HG02973 (cell line): ENCODE measurements around the gene DPYD.

Experiments used
- ATAC-seq: cut with Tn5 transposase; IDR thresholded peaks from one replicate; pipeline ENCODE4 v1.9.1; 2021; ENCODE audit warnings: moderate library complexity; ENCODE audit not compliant: unreplicated experiment

DPYD gene

DNA sequence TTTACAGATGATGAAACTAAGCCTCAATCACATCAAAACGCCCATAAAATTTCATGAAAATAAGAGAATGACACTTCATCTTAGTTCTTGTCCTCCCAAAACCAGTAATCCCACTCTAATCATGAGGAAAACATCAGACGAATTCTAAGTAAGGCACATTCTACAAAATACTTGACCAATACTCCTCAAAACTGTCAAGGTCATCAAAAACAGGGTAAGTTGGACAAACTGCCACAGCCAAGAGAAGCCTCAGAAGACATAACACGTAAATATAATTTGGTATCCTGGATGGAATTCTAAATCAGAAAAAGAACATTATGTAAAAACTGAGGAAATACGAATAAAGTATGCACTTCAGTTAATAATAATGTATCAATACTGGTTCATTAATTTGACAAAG, 128.2 kb downstream of the DPYD start:
- no peak for ATAC-seq

DNA sequence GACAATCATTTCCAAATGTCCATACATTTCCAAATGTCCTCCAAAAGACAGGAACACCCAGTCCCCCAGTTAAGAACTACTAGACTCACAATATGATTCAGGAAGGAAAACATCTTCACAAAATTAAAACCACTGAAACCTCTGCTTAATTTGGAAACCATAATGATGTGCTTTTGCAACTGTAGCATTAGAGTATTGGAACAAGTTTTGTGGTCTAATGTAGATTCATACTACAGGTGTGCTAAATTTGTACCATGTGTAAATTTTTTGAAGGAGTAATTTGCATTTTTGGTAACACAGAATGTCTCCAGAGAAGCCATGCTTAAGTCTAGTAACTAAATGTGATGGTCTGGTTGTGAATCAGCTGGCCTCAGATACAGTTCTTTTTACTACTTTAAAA, 129.6 kb downstream of the DPYD start:
- ATAC-seq: peak; percentile 88

GRCh38 chr1:97787231-97787630, 133.6 kb downstream of the DPYD start:
- no peak for ATAC-seq

DNA sequence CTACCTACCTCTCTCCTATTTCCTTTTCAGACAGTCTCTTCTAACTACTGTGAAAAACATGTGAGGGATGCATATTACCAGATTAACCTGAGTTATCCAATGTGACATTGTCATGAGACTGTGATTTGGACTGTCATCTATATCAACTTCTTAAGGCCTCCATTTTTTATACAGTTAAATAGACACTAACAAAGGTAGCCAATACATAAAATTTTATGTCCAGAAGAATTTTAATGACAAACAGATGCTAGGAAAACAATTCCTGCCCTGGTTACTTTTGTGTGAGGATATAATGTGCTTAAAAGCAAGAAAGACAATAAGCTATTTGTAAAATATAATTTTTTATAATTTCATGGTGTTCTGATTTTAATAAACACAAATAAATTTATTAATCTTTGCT, 136.2 kb downstream of the DPYD start:
- ATAC-seq: no peak

DNA sequence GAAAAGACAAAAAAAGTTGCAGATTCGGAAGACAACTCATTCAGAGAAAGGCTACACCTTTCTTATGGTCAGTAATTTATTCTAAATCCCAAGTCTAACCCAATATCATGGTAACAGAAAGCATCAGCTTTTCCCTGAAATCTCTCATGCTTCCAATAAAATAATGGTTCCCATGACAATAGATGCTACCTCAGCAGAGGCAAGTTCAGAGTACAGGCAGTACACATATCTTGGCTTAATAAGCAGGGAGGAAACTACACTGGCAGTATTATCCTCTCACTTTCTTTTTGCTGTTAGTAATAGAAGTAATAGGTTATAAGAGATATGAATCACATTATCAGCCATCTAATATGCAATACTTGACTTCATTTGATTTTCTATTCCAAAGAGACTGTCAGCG, 137.1 kb downstream of the DPYD start:
- no peak for ATAC-seq

- peak; percentile 55 for ATAC-seq
These were observed 139.0 kb downstream of the DPYD start for GRCh38 chr1:97781762-97782337.

DNA sequence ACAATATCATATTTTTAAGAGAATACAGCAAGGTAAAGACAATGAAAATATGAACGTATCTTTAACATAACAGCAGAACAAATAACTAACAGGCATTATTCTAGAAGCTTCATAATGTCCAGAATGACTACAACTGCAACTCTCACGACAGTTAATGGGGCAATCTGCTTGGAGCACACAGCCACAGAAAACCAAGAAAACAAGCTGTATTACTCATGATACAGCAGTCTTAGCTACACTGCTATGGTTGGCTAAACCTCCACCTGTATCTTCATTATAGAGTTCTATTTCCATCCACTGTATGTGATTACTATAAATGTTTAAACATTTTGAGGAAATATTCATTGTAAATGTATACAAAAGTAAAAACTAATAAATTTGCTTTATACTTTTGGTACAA, 139.9 kb downstream of the DPYD start:
- ATAC-seq: peak; percentile 74

- no peak for ATAC-seq
These were observed 142.1 kb downstream of the DPYD start for GRCh38 chr1:97778718-97779117.

DNA sequence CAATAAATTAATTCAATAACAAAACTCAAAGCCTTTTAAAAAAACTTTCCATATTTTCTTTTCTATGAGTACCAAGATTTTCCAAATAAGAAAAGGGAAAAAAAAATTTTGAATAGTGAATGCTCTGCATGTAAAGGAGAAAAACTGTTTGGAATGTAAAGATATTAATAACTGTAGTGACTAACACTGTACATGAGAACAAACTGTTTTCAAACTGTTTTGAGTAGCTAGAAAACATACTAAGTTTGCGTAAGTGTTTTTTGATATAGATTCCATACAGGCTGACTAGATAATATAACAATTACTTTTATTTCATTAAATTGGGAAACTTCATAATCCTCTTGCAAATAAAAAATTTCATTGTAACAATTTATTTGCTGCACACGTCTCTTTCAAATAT, 150.5 kb downstream of the DPYD start:
- ATAC-seq: no peak

- ATAC-seq: no peak
These were observed 153.5 kb downstream of the DPYD start for GRCh38 chr1:97767381-97767780.

- ATAC-seq: no peak
These were observed 155.8 kb downstream of the DPYD start for GRCh38 chr1:97764991-97765390.

- ATAC-seq: no peak
These were observed 159.2 kb downstream of the DPYD start for GRCh38 chr1:97761637-97762036.

GRCh38 chr1:97759078-97759477, 161.8 kb downstream of the DPYD start:
- no peak for ATAC-seq

GRCh38 chr1:97758541-97759057, 162.2 kb downstream of the DPYD start:
- ATAC-seq: no peak

GRCh38 chr1:97745912-97746311, 174.9 kb downstream of the DPYD start:
- ATAC-seq: no peak

- ATAC-seq: no peak
These were observed 175.9 kb downstream of the DPYD start for GRCh38 chr1:97744977-97745376.

GRCh38 chr1:97743129-97743528, 177.7 kb downstream of the DPYD start:
- no peak for ATAC-seq

DNA sequence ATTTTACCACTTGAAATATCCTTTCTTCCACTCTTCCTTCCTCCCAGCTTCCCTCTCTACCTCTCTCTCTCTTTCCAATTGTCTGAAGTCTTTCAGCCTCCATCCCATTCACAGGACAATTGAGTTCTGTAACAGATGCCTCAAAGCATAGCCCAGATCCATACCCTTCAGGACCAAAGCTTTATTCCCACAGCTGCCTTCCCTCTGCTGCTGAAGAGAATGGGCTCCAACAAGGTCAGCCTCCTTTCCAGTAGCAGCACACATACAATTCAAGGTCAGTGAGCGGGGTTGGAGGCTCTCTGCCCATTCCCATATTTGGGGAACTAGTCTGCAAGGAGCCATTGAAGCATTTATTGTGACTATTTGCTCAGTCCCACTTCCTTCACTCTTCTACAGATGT, 179.9 kb downstream of the DPYD start:
- ATAC-seq: no peak

DNA sequence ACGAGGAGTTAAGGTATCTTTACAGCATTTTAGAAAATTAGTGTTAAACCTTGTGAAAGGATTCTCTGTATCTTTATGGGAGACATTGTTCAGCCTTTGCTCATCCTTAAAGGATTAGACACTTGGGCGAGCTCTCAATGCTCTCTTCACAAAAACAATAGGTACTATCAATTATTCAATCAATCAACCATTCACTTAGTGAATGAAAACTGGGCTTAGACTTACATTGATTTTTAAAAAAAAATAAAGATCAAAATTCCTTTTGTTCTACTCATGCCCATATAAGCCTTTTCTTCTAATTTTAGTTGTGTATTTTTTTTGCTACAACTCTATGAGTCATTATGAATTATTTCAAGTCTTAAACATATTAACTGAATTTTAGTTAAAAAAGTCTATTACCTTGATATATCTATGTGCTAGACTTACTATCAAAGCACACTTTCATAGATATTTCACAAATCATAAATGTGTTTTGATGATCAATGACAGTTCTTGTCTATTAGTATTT, 181.2 kb downstream of the DPYD start:
- no peak for ATAC-seq

- ATAC-seq: no peak
These were observed 182.6 kb downstream of the DPYD start for GRCh38 chr1:97738270-97738669.

DNA sequence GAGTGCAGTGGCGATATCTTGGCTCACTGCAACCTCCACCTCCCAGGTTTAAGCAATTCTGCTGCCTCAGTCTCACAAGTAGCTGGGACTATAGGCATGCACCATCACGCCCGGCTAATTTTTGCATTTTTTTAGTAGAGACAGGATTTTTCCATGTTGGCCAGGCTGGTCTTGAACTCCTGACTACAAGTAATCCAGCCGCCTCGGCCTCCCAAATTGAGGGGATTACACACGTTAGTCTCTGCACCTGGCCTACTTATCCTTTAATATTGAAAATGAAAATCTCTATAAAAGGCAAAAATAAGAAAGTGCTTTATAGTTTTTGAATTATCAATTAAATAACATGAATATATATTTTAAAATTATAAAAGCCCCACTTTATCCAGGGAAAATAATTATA, 190.6 kb downstream of the DPYD start:
- ATAC-seq: no peak

DNA sequence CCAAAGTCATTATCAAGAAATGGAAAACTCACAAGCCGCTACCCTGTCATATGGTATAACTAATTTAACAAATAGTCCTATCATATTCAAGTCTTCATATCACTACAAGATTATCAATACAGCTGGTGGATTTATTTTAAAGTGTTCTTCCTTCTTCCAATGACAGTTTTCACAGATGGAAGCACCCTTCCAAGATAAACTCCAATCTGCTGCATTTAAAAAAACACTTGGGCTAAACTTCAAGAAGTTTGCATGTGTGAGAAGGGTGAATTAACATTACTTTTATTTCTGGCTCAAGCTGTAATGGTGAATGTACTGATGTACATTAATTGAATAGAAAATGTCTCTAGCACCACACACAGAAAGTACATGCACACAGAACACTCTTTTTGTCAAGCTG, 192.4 kb downstream of the DPYD start:
- no peak for ATAC-seq

- no peak for ATAC-seq
These were observed 193.8 kb downstream of the DPYD start for GRCh38 chr1:97727029-97727428.
